Keratinocyte (primary cell): Measurements from ENCODE around the gene BET1. TPM values are rescaled to one million over a fixed set of nuclear protein-coding genes. Genes with fewer than 3 reads are reported as not detected.

Source experiments
- DNase-seq: peaks from one replicate; pipeline ENCODE4 v3.0.0-alpha.2; 2011; ENCODE audit warnings: low read depth, missing footprints, low spot score
- FAIRE-seq: peaks from 2 replicates; lab custom pipeline; 2011; peaks lifted over from hg19 to GRCh38; lab: Jason Lieb, UNC
- H2AFZ ChIP-seq: 2 replicates; pipeline ENCODE4 v1.6.0; 2012; ENCODE audit warnings: low read length, control low read depth, inconsistent platforms; ENCODE audit not compliant: control insufficient read depth
- H3K27ac ChIP-seq: 2 replicates; pipeline ENCODE4 v1.5.1; 2011; ENCODE audit warnings: low read length; ENCODE audit not compliant: control insufficient read depth, insufficient read depth
- H3K27me3 ChIP-seq: 3 replicates; pipeline ENCODE4 v1.6.0; 2011; ENCODE audit warnings: low read length; ENCODE audit not compliant: control insufficient read depth, insufficient read depth; ENCODE audit errors: extremely low read depth
- H3K36me3 ChIP-seq, 2 experiments: 2 replicates in 1 of 2; 3 replicates in 1 of 2; pipeline ENCODE4 v1.5.1; 2011; ENCODE audit warnings: low read length in 2 of 2, mild to moderate bottlenecking in 1 of 2; ENCODE audit not compliant: control insufficient read depth in 2 of 2, insufficient read depth in 2 of 2; ENCODE audit errors: extremely low read depth in 1 of 2
- H3K4me1 ChIP-seq: 3 replicates; pipeline ENCODE4 v1.5.1; 2011; ENCODE audit warnings: low read length; ENCODE audit not compliant: control insufficient read depth, insufficient read depth; ENCODE audit errors: extremely low read depth
- H3K4me2 ChIP-seq: 3 replicates; pipeline ENCODE4 v1.6.0; 2011; ENCODE audit warnings: low read depth, low read length; ENCODE audit not compliant: control insufficient read depth, insufficient read depth; ENCODE audit errors: extremely low read depth
- H3K4me3 ChIP-seq, 3 experiments: fragments of 200-600 bp in 1 of 3; sonication (generic) in 1 of 3; 2 replicates in 2 of 3; 3 replicates in 1 of 3; pipeline ENCODE4 v1.5.1; 2011 to 2016; ENCODE audit warnings: low read length in 3 of 3, mild to moderate bottlenecking in 3 of 3, control low read depth in 2 of 3, inconsistent platforms in 1 of 3, low read depth in 1 of 3, mixed read lengths in 1 of 3, mixed run types in 1 of 3, moderate library complexity in 1 of 3; ENCODE audit not compliant: control insufficient read depth in 2 of 3, insufficient read depth in 2 of 3; ENCODE audit errors: extremely low read depth in 1 of 3
- H3K79me2 ChIP-seq: 2 replicates; pipeline ENCODE4 v1.6.0; 2012; ENCODE audit warnings: low read length; ENCODE audit not compliant: control insufficient read depth, insufficient read depth
- H3K9ac ChIP-seq: 3 replicates; pipeline ENCODE4 v1.6.0; 2011; ENCODE audit warnings: low read length; ENCODE audit not compliant: control insufficient read depth, insufficient read depth; ENCODE audit errors: extremely low read depth
- H3K9me1 ChIP-seq: 3 replicates; pipeline ENCODE4 v1.6.0; 2011; ENCODE audit warnings: low read length; ENCODE audit not compliant: control insufficient read depth, insufficient read depth; ENCODE audit errors: extremely low read depth
- H3K9me3 ChIP-seq: 2 replicates; pipeline ENCODE4 v1.5.1; 2012; ENCODE audit warnings: low read depth, low read length; ENCODE audit not compliant: control insufficient read depth
- H4K20me1 ChIP-seq: 3 replicates; pipeline ENCODE4 v1.6.0; 2011; ENCODE audit warnings: low read length; ENCODE audit not compliant: control insufficient read depth, insufficient read depth; ENCODE audit errors: extremely low read depth
- EZH2 ChIP-seq: IDR thresholded peaks from one replicate; pipeline ENCODE4 v1.6.1; 2012; ENCODE audit warnings: inconsistent platforms, mild to moderate bottlenecking, low read length, moderate library complexity
- dilution Hi-C: fragments of 300-500 bp; cut with MboI; formaldehyde crosslinking; loops from one replicate; pipeline ENCODE4 v1.7.0; 2020; ENCODE audit warnings: low sequenced_read_pairs; ENCODE audit not compliant: extremely low pct_ligation_motif_present
- polyA plus RNA-seq, 5 experiments: library from polyadenylated mRNA; depleted of rRNA in 3 of 5; stranded (reverse) in 3 of 5; stranded (forward) in 1 of 5; unstranded in 1 of 5; fragments of >200 nt; gene quantifications; 1 replicate in 1 of 5; 2 replicates in 3 of 5; 3 replicates in 1 of 5; pipeline versions ENCODE4 v1.2.1 to v1.2.3, GENCODE V29; 2011 to 2012; ENCODE audit warnings: missing spikeins in 2 of 5, low read depth in 1 of 5, low replicate concordance in 1 of 5
- TF ChIP-seq, protein P1 (sequence below), 3 experiments: IDR thresholded peaks in 1 of 3; conservative IDR thresholded peaks in 1 of 3; optimal IDR thresholded peaks in 1 of 3; 2 replicates in 2 of 3; 3 replicates in 1 of 3; pipeline versions ENCODE3 to v1.5.1; 2011; ENCODE audit warnings: low read length in 3 of 3, mild to moderate bottlenecking in 3 of 3, moderate library complexity in 2 of 3, control low read depth in 1 of 3, inconsistent platforms in 1 of 3; ENCODE audit not compliant: insufficient read depth in 2 of 3; ENCODE audit errors: extremely low read depth in 1 of 3

Gene BET1
- polyA plus RNA-seq, 1 donor (not counting 4 experiments of a cell fraction or from before 2014, with no cell fraction given): 38.1 TPM

DNA sequence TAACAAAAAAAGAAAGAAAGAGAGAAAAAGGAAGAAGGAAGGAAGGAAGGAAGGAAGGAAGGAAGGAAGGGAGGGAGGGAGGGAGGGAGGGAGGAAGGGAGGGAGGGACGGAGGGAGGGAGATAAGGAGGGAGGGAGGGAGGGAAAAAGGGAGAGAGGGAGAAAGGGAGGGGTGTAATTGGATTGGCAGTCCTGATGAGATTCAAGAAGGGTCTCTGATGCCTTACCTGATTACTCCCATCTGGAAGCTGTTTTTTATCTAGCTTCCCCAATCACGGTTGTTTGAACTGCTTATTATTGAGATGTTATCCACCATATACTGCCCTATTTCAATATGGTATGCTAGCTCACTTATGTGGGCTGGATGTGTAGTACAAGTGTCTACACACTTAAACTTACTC is 55.3 kb downstream of the BET1 start:
- no peaks in the 10 kb centered on the region for H4K20me1 ChIP-seq
- H2AFZ ChIP-seq: no peak overlapping the region
- dilution Hi-C loops: no loop called here
- no peaks in the 10 kb centered on the region for H3K9me3 ChIP-seq
- no peaks in the 10 kb centered on the region for H3K79me2 ChIP-seq
- H3K9ac ChIP-seq: no peak overlapping the region
- no peak overlapping the region for H3K4me2 ChIP-seq
- H3K36me3 ChIP-seq: no peaks in the 10 kb centered on the region
- H3K9me1 ChIP-seq: no peaks in the 10 kb centered on the region
- no peak overlapping the region for H3K4me3 ChIP-seq
- no peak for FAIRE-seq
- no peaks in the 10 kb centered on the region for H3K27me3 ChIP-seq
- DNase-seq: no peak
- no peak overlapping the region for H3K27ac ChIP-seq
- TF ChIP-seq, protein P1, sequence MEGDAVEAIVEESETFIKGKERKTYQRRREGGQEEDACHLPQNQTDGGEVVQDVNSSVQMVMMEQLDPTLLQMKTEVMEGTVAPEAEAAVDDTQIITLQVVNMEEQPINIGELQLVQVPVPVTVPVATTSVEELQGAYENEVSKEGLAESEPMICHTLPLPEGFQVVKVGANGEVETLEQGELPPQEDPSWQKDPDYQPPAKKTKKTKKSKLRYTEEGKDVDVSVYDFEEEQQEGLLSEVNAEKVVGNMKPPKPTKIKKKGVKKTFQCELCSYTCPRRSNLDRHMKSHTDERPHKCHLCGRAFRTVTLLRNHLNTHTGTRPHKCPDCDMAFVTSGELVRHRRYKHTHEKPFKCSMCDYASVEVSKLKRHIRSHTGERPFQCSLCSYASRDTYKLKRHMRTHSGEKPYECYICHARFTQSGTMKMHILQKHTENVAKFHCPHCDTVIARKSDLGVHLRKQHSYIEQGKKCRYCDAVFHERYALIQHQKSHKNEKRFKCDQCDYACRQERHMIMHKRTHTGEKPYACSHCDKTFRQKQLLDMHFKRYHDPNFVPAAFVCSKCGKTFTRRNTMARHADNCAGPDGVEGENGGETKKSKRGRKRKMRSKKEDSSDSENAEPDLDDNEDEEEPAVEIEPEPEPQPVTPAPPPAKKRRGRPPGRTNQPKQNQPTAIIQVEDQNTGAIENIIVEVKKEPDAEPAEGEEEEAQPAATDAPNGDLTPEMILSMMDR (optimal IDR thresholded peaks at IDR 0.05 in 1 of 3, IDR thresholded peaks at IDR 0.05 in 1 of 3, conservative IDR thresholded peaks at IDR 0.05 in 1 of 3; ENCODE audit: extremely low read depth in 1 of 3, insufficient read depth in 2 of 3, low read length in 3 of 3): no peak
- TF ChIP-seq EZH2: no peak
- no peaks in the 10 kb centered on the region for H3K4me1 ChIP-seq

DNA sequence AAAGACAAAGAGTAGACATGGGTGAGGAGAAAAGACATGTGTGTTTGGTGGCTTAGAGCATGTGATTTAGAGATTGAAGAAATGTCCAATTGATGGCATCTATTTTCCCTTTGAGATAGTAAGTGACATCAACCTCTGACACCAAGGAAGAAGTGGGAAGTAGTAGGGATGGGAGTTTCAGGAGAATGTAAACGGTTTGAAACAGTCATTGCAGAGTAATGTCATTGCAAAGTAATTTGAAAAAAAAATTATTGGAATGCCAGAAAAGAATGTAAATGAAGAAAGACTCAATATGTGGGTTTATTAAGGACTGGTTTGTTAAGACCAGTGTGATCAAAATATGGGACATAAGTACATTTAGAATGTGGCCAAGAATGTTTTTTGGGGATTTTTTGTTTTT is 56.0 kb downstream of the BET1 start:
- Histone ChIP-seq H3K9me1 (no peaks in the 10 kb centered on the region), H4K20me1 (no peaks in the 10 kb centered on the region), H3K9ac (no peak overlapping the region), H2AFZ (no peak overlapping the region), H3K79me2 (no peaks in the 10 kb centered on the region), H3K36me3 (no peaks in the 10 kb centered on the region), H3K4me3 (no peak overlapping the region), H3K9me3 (no peaks in the 10 kb centered on the region), H3K4me2 (no peak overlapping the region), H3K27me3 (no peaks in the 10 kb centered on the region), H3K27ac (no peak overlapping the region), H3K4me1 (no peaks in the 10 kb centered on the region)
- DNase-seq: no peak
- no peak for FAIRE-seq
- dilution Hi-C loops: no loop called here
- TF ChIP-seq, protein P1 (optimal IDR thresholded peaks at IDR 0.05 in 1 of 3, IDR thresholded peaks at IDR 0.05 in 1 of 3, conservative IDR thresholded peaks at IDR 0.05 in 1 of 3; ENCODE audit: extremely low read depth in 1 of 3, insufficient read depth in 2 of 3, low read length in 3 of 3): no peak
- no peak for TF ChIP-seq EZH2
